Measurements from ENCODE around the gene PLA2G4B. TPM values are rescaled to one million over a fixed set of nuclear protein-coding genes. Genes with fewer than 3 reads are reported as not detected.

PLA2G4B gene
- total and polyA plus RNA-seq, 4 donors = 5.7 to 13.0 (median 10.6) TPM

DNA sequence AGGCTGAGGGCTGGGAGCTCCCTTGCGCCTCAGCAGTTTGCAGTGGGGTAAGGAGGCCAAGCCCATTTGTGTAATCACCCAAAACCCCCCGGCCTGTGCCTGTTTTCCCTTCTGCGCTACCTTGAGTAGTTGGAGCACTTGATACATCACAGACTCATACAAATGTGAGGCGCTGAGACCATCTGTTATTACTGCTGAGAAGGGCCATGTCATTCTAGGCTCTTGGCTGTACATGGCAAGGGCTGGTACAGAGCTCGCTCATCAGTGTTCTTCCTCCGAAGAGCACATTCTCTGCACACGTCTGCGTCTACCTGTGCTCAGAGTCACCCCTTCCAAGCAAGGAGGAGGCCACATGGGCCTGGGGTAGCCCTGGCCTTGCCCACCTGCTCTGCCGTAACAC lies 9.3 kb downstream of the PLA2G4B start:
- ATAC-seq (ENCODE audit: insufficient read depth, low FRiP score) (no peak), DNase-seq (no peak)
- no peaks in the 10 kb centered on the region for H3K9me3 ChIP-seq (ENCODE audit: control insufficient read depth in 4 of 4, insufficient read depth in 3 of 4, low read length in 3 of 4)
- no peaks in the 10 kb centered on the region for H3K27me3 ChIP-seq (ENCODE audit: control insufficient read depth in 3 of 3, insufficient read depth in 3 of 3, low read length in 2 of 3)
- no peak overlapping the region for H3K4me3 ChIP-seq
- H3K36me3 ChIP-seq (ENCODE audit: control insufficient read depth in 4 of 4, insufficient read depth in 4 of 4, low read length in 4 of 4) = peaks cover 0 to 57% (median 16%) of the 10 kb centered on the region in 4 donors
- WGBS, 2 donors = 96 to 99% methylated on average over 9 of the region's 9 CpGs
- H3K9ac ChIP-seq (ENCODE audit: insufficient read depth in 1 of 2, low read length in 2 of 2) = no peak overlapping the region
- TF ChIP-seq, protein P1, sequence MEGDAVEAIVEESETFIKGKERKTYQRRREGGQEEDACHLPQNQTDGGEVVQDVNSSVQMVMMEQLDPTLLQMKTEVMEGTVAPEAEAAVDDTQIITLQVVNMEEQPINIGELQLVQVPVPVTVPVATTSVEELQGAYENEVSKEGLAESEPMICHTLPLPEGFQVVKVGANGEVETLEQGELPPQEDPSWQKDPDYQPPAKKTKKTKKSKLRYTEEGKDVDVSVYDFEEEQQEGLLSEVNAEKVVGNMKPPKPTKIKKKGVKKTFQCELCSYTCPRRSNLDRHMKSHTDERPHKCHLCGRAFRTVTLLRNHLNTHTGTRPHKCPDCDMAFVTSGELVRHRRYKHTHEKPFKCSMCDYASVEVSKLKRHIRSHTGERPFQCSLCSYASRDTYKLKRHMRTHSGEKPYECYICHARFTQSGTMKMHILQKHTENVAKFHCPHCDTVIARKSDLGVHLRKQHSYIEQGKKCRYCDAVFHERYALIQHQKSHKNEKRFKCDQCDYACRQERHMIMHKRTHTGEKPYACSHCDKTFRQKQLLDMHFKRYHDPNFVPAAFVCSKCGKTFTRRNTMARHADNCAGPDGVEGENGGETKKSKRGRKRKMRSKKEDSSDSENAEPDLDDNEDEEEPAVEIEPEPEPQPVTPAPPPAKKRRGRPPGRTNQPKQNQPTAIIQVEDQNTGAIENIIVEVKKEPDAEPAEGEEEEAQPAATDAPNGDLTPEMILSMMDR (IDR thresholded peaks at IDR 0.05; ENCODE audit: control extremely low read depth, extremely low read depth) = no peak
- no peak overlapping the region for H3K27ac ChIP-seq (ENCODE audit: low read depth in 1 of 2, low read length in 1 of 2)
- H3K4me1 ChIP-seq (ENCODE audit: control insufficient read depth in 5 of 5, insufficient read depth in 5 of 5, low read length in 5 of 5) = peaks cover 0 to 37% (median 2%) of the 10 kb centered on the region in 5 donors

DNA sequence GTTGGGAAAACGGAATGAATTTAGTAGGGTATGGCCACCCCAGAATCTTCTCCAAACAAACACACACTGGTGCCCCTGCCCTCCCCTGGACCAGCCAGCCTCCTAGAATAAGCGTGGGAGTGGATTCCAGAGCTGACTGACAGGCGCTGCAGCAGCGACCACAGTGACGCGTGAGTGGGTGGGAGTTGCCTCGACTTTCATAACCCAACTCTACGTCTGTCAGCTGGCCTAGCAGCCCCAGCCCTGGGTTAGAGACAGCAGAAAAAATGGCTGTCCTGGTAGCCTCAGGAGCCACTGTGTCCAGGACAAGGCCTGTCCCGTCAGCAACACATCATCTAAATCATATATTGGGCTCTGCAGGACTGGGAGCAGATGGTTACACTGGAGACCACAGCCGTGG lies 10.0 kb downstream of the PLA2G4B start:
- 86 to 88% methylated on average over 10 of the region's 10 CpGs for WGBS, 2 donors
- Histone ChIP-seq H3K9me3 (ENCODE audit: control insufficient read depth in 4 of 4, insufficient read depth in 3 of 4, low read length in 3 of 4) (no peaks in the 10 kb centered on the region), H3K4me3 (no peak overlapping the region), H3K27me3 (ENCODE audit: control insufficient read depth in 3 of 3, insufficient read depth in 3 of 3, low read length in 2 of 3) (no peaks in the 10 kb centered on the region), H3K4me1 (ENCODE audit: control insufficient read depth in 5 of 5, insufficient read depth in 5 of 5, low read length in 5 of 5) (peaks cover 0 to 43% (median 2%) of the 10 kb centered on the region in 5 donors), H3K27ac (ENCODE audit: low read depth in 1 of 2, low read length in 1 of 2) (no peak overlapping the region), H3K9ac (ENCODE audit: insufficient read depth in 1 of 2, low read length in 2 of 2) (no peak overlapping the region), H3K36me3 (ENCODE audit: control insufficient read depth in 4 of 4, insufficient read depth in 4 of 4, low read length in 4 of 4) (peaks cover 0 to 53% (median 15%) of the 10 kb centered on the region in 4 donors)
- TF ChIP-seq, protein P1 (IDR thresholded peaks at IDR 0.05; ENCODE audit: control extremely low read depth, extremely low read depth) = no peak
- ATAC-seq (ENCODE audit: insufficient read depth, low FRiP score) (no peak), DNase-seq (peak; percentile 61 to 66 (median 64))

DNA sequence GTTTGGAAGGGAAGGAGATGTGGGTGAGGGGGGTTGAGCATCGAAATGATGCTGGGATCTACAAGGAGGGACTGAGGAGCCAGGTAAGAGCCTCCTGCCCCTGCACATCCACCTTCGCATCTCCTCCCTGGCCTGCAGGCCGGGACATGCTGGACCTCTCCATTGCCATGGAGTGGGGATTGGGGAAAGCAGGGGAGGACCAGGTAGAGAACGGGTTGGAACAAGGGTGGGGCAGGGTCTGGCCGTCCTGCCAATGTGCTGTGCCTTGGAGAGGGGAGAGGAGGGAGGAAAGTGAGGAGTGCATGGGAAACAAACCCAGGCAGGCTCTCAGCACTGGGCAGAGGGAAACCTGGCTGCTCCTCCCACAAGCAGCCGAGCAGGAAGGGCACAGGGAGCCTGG lies 10.6 kb downstream of the PLA2G4B start:
- no peak overlapping the region for H3K27ac ChIP-seq (ENCODE audit: low read depth in 1 of 2, low read length in 1 of 2)
- H3K4me1 ChIP-seq (ENCODE audit: control insufficient read depth in 5 of 5, insufficient read depth in 5 of 5, low read length in 5 of 5) = peaks cover 0 to 49% (median 2%) of the 10 kb centered on the region in 5 donors
- no peak overlapping the region for H3K4me3 ChIP-seq
- no peak overlapping the region for H3K9ac ChIP-seq (ENCODE audit: insufficient read depth in 1 of 2, low read length in 2 of 2)
- WGBS, 2 donors = 71 to 87% methylated on average over 6 of the region's 6 CpGs
- DNase-seq = no peak
- ATAC-seq (ENCODE audit: insufficient read depth, low FRiP score) = no peak
- H3K36me3 ChIP-seq (ENCODE audit: control insufficient read depth in 4 of 4, insufficient read depth in 4 of 4, low read length in 4 of 4) = peaks cover 0 to 48% (median 15%) of the 10 kb centered on the region in 4 donors
- TF ChIP-seq, protein P1 (IDR thresholded peaks at IDR 0.05; ENCODE audit: control extremely low read depth, extremely low read depth) = no peak
- no peaks in the 10 kb centered on the region for H3K27me3 ChIP-seq (ENCODE audit: control insufficient read depth in 3 of 3, insufficient read depth in 3 of 3, low read length in 2 of 3)
- H3K9me3 ChIP-seq (ENCODE audit: control insufficient read depth in 4 of 4, insufficient read depth in 3 of 4, low read length in 3 of 4) = no peaks in the 10 kb centered on the region

DNA sequence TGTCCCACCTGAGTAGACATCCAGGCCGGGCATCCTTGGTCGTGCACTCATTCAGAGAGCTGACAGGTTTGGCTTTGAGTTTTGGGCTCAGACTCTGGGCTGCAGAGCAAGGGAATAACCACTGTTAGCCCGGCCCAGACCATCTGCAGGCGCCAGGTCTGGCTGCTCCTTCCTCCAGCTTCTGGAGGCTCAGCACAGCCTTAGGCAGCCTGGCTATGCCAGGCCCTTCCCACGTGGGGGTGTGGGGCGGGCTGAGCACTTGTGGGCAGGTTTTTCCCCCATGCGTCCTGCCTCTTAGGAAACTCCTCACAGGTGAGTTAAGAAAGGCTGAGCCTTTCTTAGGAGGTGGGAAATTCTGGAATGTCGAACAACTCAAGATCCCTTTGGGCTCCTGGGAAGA lies 11.2 kb downstream of the PLA2G4B start:
- H3K27me3 ChIP-seq (ENCODE audit: control insufficient read depth in 3 of 3, insufficient read depth in 3 of 3, low read length in 2 of 3) = no peaks in the 10 kb centered on the region
- DNase-seq = no peak
- 57 to 76% methylated on average over 8 of the region's 8 CpGs for WGBS, 2 donors
- H3K4me1 ChIP-seq (ENCODE audit: control insufficient read depth in 5 of 5, insufficient read depth in 5 of 5, low read length in 5 of 5) = peaks cover 0 to 55% (median 2%) of the 10 kb centered on the region in 5 donors
- no peak overlapping the region for H3K4me3 ChIP-seq
- TF ChIP-seq, protein P1 (IDR thresholded peaks at IDR 0.05; ENCODE audit: control extremely low read depth, extremely low read depth) = no peak
- peaks cover 0 to 41% (median 15%) of the 10 kb centered on the region in 4 donors for H3K36me3 ChIP-seq (ENCODE audit: control insufficient read depth in 4 of 4, insufficient read depth in 4 of 4, low read length in 4 of 4)
- peak; percentile 25 for ATAC-seq (ENCODE audit: insufficient read depth, low FRiP score)
- H3K27ac ChIP-seq (ENCODE audit: low read depth in 1 of 2, low read length in 1 of 2) = peak overlapping the region in 1 of 2 donors; percentile 8
- no peaks in the 10 kb centered on the region for H3K9me3 ChIP-seq (ENCODE audit: control insufficient read depth in 4 of 4, insufficient read depth in 3 of 4, low read length in 3 of 4)
- H3K9ac ChIP-seq (ENCODE audit: insufficient read depth in 1 of 2, low read length in 2 of 2) = no peak overlapping the region

All from lung (tissue), 12 donors.